ENCODE measurements around the gene SLC1A1.

SLC1A1 gene

GRCh38 chr9:4489919-4490704 lies at the start of gene SLC1A1:
Gene SLC1A1, plus strand, starts transcription at chr9:4490468. Its CDS starts 212 bp downstream, at chr9:4490680.
- no peak for DNase-seq

GRCh38 chr9:4442806-4443205 lies 47.5 kb upstream of the SLC1A1 start:
- no peak for DNase-seq

- DNase-seq = no peak
Measured at GRCh38 chr9:4443439-4443838, 46.8 kb upstream of the SLC1A1 start.

- DNase-seq = no peak
Measured at GRCh38 chr9:4461437-4461836, 28.8 kb upstream of the SLC1A1 start.

GRCh38 chr9:4463824-4464223 lies 26.4 kb upstream of the SLC1A1 start:
- DNase-seq = no peak

GRCh38 chr9:4464911-4465513 lies 25.3 kb upstream of the SLC1A1 start:
- no peak for DNase-seq

GRCh38 chr9:4465910-4466309 lies 24.4 kb upstream of the SLC1A1 start:
- DNase-seq = no peak

GRCh38 chr9:4475301-4475700 lies 15.0 kb upstream of the SLC1A1 start:
- DNase-seq = no peak

GRCh38 chr9:4486176-4486575 lies 4.1 kb upstream of the SLC1A1 start:
- DNase-seq = no peak

GRCh38 chr9:4489562-4489918 lies 728 bp upstream of the SLC1A1 start:
- DNase-seq = no peak

GRCh38 chr9:4490705-4491625 lies 697 bp downstream of the SLC1A1 start:
- no peak for DNase-seq

GRCh38 chr9:4491626-4491975 lies 1.3 kb downstream of the SLC1A1 start:
- no peak for DNase-seq

GRCh38 chr9:4494332-4494731 lies 4.1 kb downstream of the SLC1A1 start:
- DNase-seq = no peak

- no peak for DNase-seq
Measured at GRCh38 chr9:4494806-4495205, 4.5 kb downstream of the SLC1A1 start.

- DNase-seq = no peak
Measured at GRCh38 chr9:4495537-4495936, 5.3 kb downstream of the SLC1A1 start.

GRCh38 chr9:4496497-4496896 lies 6.2 kb downstream of the SLC1A1 start:
- DNase-seq = no peak

GRCh38 chr9:4497395-4497794 lies 7.1 kb downstream of the SLC1A1 start:
- DNase-seq = no peak

GRCh38 chr9:4497855-4498254 lies 7.6 kb downstream of the SLC1A1 start:
- DNase-seq = no peak

- DNase-seq = no peak
Measured at GRCh38 chr9:4499917-4500316, 9.6 kb downstream of the SLC1A1 start.

GRCh38 chr9:4501147-4501507 lies 10.9 kb downstream of the SLC1A1 start:
- DNase-seq = no peak

GRCh38 chr9:4502444-4502843 lies 12.2 kb downstream of the SLC1A1 start:
- no peak for DNase-seq

GRCh38 chr9:4503103-4503502 lies 12.8 kb downstream of the SLC1A1 start:
- no peak for DNase-seq

GRCh38 chr9:4504250-4504649 lies 14.0 kb downstream of the SLC1A1 start:
- no peak for DNase-seq

- DNase-seq = no peak
Measured at GRCh38 chr9:4506490-4506889, 16.2 kb downstream of the SLC1A1 start.
